ENCODE measurements around the gene MEIS2.

MEIS2 gene

DNA sequence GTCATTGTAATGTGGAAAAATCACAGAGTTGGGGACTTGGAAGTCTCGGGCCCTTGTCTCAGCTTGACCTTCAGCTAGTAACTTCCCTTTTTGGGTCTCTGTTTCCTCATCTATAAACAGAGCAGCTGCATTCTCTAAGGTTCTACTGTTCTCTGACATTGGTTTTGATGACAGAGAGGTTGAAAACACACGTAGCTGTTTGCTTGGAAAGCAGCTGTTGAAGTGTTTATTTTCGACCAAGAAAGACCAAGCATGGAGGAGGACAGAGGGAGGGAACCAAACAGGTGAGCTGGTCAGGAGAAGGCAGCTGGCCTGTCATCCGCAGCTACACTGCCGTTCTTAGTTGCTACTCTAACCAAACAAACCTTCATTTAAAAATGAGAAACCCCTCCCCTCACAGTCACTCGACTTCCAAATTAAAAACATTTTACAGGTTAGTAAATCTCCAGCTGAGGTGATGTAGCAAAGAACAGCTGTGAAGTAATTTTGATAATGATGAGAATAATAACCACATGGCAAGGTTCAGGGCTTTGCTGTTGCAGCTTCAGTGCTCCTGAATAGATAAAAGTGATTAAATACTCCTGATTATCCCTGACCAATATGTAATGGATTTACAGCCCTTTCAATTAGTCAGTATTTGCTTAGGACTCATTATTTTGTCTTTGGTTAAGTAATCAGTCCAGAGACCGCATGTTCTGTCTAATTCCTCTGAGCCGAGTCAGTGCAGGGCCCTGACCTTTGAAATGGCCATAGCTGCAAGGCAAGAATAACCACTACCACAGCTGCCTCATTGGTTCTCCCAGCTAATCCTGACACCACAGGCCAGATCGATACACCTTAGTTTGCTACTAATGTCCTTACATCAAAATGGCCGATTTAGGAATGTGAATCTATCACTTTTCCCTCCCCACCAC, 65.3 kb downstream of the MEIS2 start (continued):
- TF ChIP-seq ZNF571 (tag by site-specific recombination; IDR thresholded peaks at IDR 0.05) (no peak), ZNF112 (tag by site-specific recombination; IDR thresholded peaks at IDR 0.05) (no peak), ZNF302 (tag by site-specific recombination; IDR thresholded peaks at IDR 0.05; ENCODE audit: low read depth) (no peak), ZNF776 (tag by site-specific recombination; IDR thresholded peaks at IDR 0.05; ENCODE audit: borderline replicate concordance) (no peak)
- TF ChIP-seq, protein P1, sequence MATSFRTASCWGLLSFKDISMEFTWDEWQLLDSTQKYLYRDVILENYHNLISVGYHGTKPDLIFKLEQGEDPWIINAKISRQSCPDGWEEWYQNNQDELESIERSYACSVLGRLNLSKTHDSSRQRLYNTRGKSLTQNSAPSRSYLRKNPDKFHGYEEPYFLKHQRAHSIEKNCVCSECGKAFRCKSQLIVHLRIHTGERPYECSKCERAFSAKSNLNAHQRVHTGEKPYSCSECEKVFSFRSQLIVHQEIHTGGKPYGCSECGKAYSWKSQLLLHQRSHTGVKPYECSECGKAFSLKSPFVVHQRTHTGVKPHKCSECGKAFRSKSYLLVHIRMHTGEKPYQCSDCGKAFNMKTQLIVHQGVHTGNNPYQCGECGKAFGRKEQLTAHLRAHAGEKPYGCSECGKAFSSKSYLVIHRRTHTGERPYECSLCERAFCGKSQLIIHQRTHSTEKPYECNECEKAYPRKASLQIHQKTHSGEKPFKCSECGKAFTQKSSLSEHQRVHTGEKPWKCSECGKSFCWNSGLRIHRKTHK (tag by site-specific recombination; IDR thresholded peaks at IDR 0.05): no peak

DNA sequence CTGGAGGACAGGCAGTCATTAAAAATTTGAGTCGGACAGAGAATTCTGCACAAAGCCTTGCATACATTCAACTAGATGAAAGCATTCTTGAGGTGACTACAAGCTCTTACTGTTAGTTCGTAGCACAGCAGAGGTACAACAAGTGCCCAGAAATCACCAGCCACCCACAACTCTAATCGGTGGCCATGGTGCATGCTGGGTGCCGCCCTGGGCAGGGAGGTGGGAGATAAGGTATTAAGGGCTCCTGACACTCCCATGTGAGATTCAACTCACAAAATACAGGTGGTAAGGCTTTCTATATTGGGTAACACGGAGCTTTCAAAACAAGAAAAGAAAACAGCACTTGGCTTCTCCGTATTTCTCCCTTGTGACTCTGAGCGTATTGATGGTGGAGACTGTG, 66.0 kb downstream of the MEIS2 start:
- ChIA-PET CTCF (no interaction called here), POLR2A (no interaction called here)
- Histone ChIP-seq H3K4me1 (ENCODE audit: control insufficient read depth, insufficient read depth, low read length) (peaks cover 20% of the 10 kb centered on the region), H3K36me3 (ENCODE audit: control insufficient read depth in 2 of 2, insufficient read depth in 1 of 2, low read length in 2 of 2) (no peaks in the 10 kb centered on the region), H3K9me3 (ENCODE audit: control insufficient read depth, insufficient read depth, low read depth, low read length) (no peaks in the 10 kb centered on the region), H3K27ac (ENCODE audit: extremely low read depth, low read depth, low read length) (no peak overlapping the region), H3K4me3 (ENCODE audit: low read depth, low read length) (no peak overlapping the region)
- no peak for TF ChIP-seq KLF8 (tag by site-specific recombination; IDR thresholded peaks at IDR 0.05)
- no peak for TF ChIP-seq ZBTB7A (tag by site-specific recombination; IDR thresholded peaks at IDR 0.05; ENCODE audit: low read depth)
- no peak for TF ChIP-seq ZNF121 (tag by site-specific recombination; IDR thresholded peaks at IDR 0.05)
- no peak for TF ChIP-seq ZNF433 (tag by site-specific recombination; IDR thresholded peaks at IDR 0.05; ENCODE audit: low read depth)
- no peak for TF ChIP-seq ZNF624 (tag by site-specific recombination; IDR thresholded peaks at IDR 0.05)
- no peak for TF ChIP-seq ZNF2 (tag by site-specific recombination; IDR thresholded peaks at IDR 0.05)
- TF ChIP-seq ZEB2 (tag by site-specific recombination; IDR thresholded peaks at IDR 0.05): no peak

DNA sequence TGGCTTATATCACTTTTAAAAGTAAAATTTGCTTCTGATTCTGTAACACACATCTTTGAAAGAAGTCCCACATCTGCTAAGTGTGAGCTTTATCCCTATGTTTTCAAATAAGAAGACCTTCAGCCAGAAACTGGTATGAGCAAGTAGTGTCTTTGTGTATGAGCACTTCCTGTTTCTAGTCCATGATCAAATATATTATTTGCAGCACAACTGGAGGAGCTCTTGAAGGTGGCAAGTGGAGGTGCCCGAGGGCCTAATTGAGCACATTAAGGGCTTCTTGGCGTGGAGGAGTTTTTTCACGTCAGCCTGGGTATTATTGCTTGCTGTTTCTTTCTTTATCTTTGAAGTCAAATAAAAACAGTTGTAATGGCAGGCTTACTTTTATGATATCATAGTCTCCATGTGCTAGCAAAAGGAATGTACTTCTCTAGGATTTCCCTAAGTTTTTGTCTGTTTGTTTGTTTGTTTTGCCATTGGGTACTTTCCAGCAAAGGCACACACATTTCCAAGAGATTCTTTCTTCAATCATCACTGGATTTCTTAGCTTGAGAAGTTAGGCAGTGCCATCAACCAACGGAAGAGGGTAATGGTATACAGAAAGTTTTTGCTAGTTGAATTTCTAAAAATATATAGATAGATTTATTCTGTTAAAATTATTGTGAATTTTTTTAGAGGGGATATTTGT, 68.1 kb downstream of the MEIS2 start:
- CTCF ChIA-PET: no interaction called here
- Histone ChIP-seq H3K4me1 (ENCODE audit: control insufficient read depth, insufficient read depth, low read length) (peaks cover 5% of the 10 kb centered on the region; the same call in 1 of the 2 replicates), H3K27ac (ENCODE audit: extremely low read depth, low read depth, low read length) (no peak overlapping the region), H3K36me3 (ENCODE audit: control insufficient read depth in 2 of 2, insufficient read depth in 1 of 2, low read length in 2 of 2) (no peaks in the 10 kb centered on the region), H3K9me3 (ENCODE audit: control insufficient read depth, insufficient read depth, low read depth, low read length) (no peaks in the 10 kb centered on the region), H3K4me3 (ENCODE audit: low read depth, low read length) (no peak overlapping the region)
- POLR2A ChIA-PET: no interaction called here
- TF ChIP-seq ZBTB8A (tag by site-specific recombination; IDR thresholded peaks at IDR 0.05) (0 out of 2 replicates have a peak, but pooled peaks have one; percentile 19), TCF7L2 (IDR thresholded peaks at IDR 0.05; ENCODE audit: borderline replicate concordance, low read depth, low read length) (no peak), HOXC10 (CRISPR knock-in tag; IDR thresholded peaks at IDR 0.05) (no peak), ZNF544 (tag by site-specific recombination; IDR thresholded peaks at IDR 0.05) (no peak), ZNF112 (tag by site-specific recombination; IDR thresholded peaks at IDR 0.05) (no peak), ZNF776 (tag by site-specific recombination; IDR thresholded peaks at IDR 0.05; ENCODE audit: borderline replicate concordance) (no peak), KLF1 (tag by site-specific recombination; IDR thresholded peaks at IDR 0.05) (no peak), ZNF501 (tag by site-specific recombination; IDR thresholded peaks at IDR 0.05) (no peak)
- TF ChIP-seq, protein P2, sequence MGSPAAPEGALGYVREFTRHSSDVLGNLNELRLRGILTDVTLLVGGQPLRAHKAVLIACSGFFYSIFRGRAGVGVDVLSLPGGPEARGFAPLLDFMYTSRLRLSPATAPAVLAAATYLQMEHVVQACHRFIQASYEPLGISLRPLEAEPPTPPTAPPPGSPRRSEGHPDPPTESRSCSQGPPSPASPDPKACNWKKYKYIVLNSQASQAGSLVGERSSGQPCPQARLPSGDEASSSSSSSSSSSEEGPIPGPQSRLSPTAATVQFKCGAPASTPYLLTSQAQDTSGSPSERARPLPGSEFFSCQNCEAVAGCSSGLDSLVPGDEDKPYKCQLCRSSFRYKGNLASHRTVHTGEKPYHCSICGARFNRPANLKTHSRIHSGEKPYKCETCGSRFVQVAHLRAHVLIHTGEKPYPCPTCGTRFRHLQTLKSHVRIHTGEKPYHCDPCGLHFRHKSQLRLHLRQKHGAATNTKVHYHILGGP (tag by site-specific recombination; IDR thresholded peaks at IDR 0.05): 0 out of 2 replicates have a peak, but pooled peaks have one; percentile 27
- TF ChIP-seq, protein P3, sequence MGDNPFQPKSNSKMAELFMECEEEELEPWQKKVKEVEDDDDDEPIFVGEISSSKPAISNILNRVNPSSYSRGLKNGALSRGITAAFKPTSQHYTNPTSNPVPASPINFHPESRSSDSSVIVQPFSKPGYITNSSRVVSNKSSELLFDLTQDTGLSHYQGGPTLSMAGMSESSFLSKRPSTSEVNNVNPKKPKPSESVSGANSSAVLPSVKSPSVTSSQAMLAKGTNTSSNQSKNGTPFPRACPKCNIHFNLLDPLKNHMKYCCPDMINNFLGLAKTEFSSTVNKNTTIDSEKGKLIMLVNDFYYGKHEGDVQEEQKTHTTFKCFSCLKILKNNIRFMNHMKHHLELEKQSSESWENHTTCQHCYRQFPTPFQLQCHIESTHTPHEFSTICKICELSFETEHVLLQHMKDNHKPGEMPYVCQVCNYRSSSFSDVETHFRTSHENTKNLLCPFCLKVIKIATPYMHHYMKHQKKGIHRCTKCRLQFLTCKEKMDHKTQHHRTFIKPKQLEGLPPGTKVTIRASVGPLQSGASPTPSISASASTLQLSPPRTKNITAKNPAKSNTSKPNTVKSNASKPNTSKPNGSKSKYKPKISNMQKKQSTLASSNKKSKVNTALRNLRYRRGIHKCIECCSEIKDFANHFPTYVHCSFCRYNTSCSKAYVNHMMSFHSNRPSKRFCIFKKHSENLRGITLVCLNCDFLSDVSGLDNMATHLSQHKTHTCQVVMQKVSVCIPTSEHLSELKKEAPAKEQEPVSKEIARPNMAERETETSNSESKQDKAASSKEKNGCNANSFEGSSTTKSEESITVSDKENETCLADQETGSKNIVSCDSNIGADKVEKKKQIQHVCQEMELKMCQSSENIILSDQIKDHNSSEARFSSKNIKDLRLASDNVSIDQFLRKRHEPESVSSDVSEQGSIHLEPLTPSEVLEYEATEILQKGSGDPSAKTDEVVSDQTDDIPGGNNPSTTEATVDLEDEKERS (tag by site-specific recombination; IDR thresholded peaks at IDR 0.05): no peak
- TF ChIP-seq, protein P4, sequence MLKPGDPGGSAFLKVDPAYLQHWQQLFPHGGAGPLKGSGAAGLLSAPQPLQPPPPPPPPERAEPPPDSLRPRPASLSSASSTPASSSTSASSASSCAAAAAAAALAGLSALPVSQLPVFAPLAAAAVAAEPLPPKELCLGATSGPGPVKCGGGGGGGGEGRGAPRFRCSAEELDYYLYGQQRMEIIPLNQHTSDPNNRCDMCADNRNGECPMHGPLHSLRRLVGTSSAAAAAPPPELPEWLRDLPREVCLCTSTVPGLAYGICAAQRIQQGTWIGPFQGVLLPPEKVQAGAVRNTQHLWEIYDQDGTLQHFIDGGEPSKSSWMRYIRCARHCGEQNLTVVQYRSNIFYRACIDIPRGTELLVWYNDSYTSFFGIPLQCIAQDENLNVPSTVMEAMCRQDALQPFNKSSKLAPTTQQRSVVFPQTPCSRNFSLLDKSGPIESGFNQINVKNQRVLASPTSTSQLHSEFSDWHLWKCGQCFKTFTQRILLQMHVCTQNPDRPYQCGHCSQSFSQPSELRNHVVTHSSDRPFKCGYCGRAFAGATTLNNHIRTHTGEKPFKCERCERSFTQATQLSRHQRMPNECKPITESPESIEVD (tag by site-specific recombination; IDR thresholded peaks at IDR 0.05): peak; percentile 67
- TF ChIP-seq, protein P5, sequence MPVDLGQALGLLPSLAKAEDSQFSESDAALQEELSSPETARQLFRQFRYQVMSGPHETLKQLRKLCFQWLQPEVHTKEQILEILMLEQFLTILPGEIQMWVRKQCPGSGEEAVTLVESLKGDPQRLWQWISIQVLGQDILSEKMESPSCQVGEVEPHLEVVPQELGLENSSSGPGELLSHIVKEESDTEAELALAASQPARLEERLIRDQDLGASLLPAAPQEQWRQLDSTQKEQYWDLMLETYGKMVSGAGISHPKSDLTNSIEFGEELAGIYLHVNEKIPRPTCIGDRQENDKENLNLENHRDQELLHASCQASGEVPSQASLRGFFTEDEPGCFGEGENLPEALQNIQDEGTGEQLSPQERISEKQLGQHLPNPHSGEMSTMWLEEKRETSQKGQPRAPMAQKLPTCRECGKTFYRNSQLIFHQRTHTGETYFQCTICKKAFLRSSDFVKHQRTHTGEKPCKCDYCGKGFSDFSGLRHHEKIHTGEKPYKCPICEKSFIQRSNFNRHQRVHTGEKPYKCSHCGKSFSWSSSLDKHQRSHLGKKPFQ (tag by site-specific recombination; IDR thresholded peaks at IDR 0.05): no peak

Data from HEK293 (cell line).